WTC11 (cell line): ENCODE data around the gene PPARD. TPM values are rescaled to one million over a fixed set of nuclear protein-coding genes. Genes with fewer than 3 reads are reported as not detected.

Source experiments
- ATAC-seq: fragments of 200-7000 bp; cut with Tn5 transposase; 2 replicates; pipeline ENCODE4 v1.10.0; 2021; ENCODE audit warnings: mild to moderate bottlenecking, moderate library complexity
- CTCF ChIA-PET: fragments of 300-600 bp; sonication (Branson Sonifier 250); formaldehyde crosslinking; loops from one replicate; lab custom pipeline; 2021; ENCODE audit warnings: antibody characterized with exemption; lab: Charles Lee
- POLR2A ChIA-PET: fragments of 350-600 bp; sonication (Branson Sonifier 250); formaldehyde crosslinking; loops from one replicate; lab custom pipeline; 2021; ENCODE audit warnings: antibody characterized with exemption; lab: Charles Lee
- DNase-seq: peaks from one replicate; pipeline ENCODE4 v3.0.0; 2021; ENCODE audit warnings: low spot score
- H3K27ac Mint-ChIP-seq: 2 replicates; pipeline ENCODE4 v1.8.0; 2021; ENCODE audit warnings: mixed read lengths
- H3K27me3 Mint-ChIP-seq: 2 replicates; pipeline ENCODE4 v1.8.0; 2021; ENCODE audit warnings: low read depth, mild to moderate bottlenecking, moderate library complexity, mixed read lengths
- H3K36me3 Mint-ChIP-seq: 2 replicates; pipeline ENCODE4 v1.8.0; 2021; ENCODE audit warnings: mixed read lengths
- H3K4me1 Mint-ChIP-seq: 2 replicates; pipeline ENCODE4 v1.8.0; 2022; ENCODE audit warnings: mixed read lengths
- H3K4me3 Mint-ChIP-seq: 2 replicates; pipeline ENCODE4 v1.8.0; 2021; ENCODE audit warnings: mild to moderate bottlenecking, moderate library complexity, mixed read lengths
- H3K9me3 Mint-ChIP-seq: 2 replicates; pipeline ENCODE4 v1.8.0; 2021; ENCODE audit warnings: mixed read lengths
- ATF6 ChIP-seq: sonication (generic); formaldehyde crosslinking; IDR thresholded peaks from 2 replicates; pipeline ENCODE4 v1.8.1; 2023; ENCODE audit warnings: mild to moderate bottlenecking, missing genetic modification reagents
- GTF2I ChIP-seq: fragments of 250-450 bp; sonication (Bioruptor Pico); conservative IDR thresholded peaks from 2 replicates; pipeline ENCODE4 v1.4.0; 2021; ENCODE audit warnings: mild to moderate bottlenecking
- HMGXB4 ChIP-seq: sonication (generic); formaldehyde crosslinking; IDR thresholded peaks from 2 replicates; pipeline ENCODE4 v1.8.1; 2023; ENCODE audit warnings: mild to moderate bottlenecking, moderate library complexity, missing genetic modification reagents
- MLX ChIP-seq: sonication (generic); formaldehyde crosslinking; IDR thresholded peaks from 2 replicates; pipeline ENCODE4 v1.8.1; 2023; ENCODE audit warnings: mild to moderate bottlenecking, missing genetic modification reagents, moderate library complexity
- MYBL2 ChIP-seq: sonication (generic); formaldehyde crosslinking; IDR thresholded peaks from 2 replicates; pipeline ENCODE4 v1.8.1; 2023; ENCODE audit warnings: mild to moderate bottlenecking, moderate library complexity, missing genetic modification reagents
- ZBTB21 ChIP-seq: sonication (generic); formaldehyde crosslinking; IDR thresholded peaks from 2 replicates; pipeline ENCODE4 v1.8.1; 2023; ENCODE audit warnings: mild to moderate bottlenecking, missing genetic modification reagents, borderline replicate concordance
- ZMAT4 ChIP-seq: fragments of 250-450 bp; sonication (Bioruptor Pico); IDR thresholded peaks from 2 replicates; pipeline ENCODE4 v1.9.0; 2021; ENCODE audit warnings: mild to moderate bottlenecking
- total RNA-seq: library from RNA; stranded (reverse); gene quantifications from 3 replicates; pipeline ENCODE4 v1.2.3, GENCODE V29; 2021
- TF ChIP-seq, protein P1 (sequence below): sonication (generic); formaldehyde crosslinking; IDR thresholded peaks from 2 replicates; pipeline ENCODE4 v1.8.1; 2023; ENCODE audit warnings: mild to moderate bottlenecking, missing genetic modification reagents, borderline replicate concordance
- TF ChIP-seq, protein P2 (sequence below): fragments of 250-450 bp; sonication (Bioruptor Pico); IDR thresholded peaks from 2 replicates; pipeline ENCODE4 v1.9.0; 2021; ENCODE audit warnings: mild to moderate bottlenecking, borderline replicate concordance
- TF ChIP-seq, protein P3 (sequence below): fragments of 250-450 bp; sonication (Bioruptor Pico); IDR thresholded peaks from 2 replicates; pipeline ENCODE4 v1.9.0; 2021; ENCODE audit warnings: mild to moderate bottlenecking
- TF ChIP-seq, protein P4 (sequence below): sonication (generic); formaldehyde crosslinking; IDR thresholded peaks from 2 replicates; pipeline ENCODE4 v1.8.0; 2022; ENCODE audit warnings: mild to moderate bottlenecking, missing genetic modification reagents

Gene PPARD
- total RNA-seq, 1 experiment from 2014 or later = 14.7 TPM

DNA sequence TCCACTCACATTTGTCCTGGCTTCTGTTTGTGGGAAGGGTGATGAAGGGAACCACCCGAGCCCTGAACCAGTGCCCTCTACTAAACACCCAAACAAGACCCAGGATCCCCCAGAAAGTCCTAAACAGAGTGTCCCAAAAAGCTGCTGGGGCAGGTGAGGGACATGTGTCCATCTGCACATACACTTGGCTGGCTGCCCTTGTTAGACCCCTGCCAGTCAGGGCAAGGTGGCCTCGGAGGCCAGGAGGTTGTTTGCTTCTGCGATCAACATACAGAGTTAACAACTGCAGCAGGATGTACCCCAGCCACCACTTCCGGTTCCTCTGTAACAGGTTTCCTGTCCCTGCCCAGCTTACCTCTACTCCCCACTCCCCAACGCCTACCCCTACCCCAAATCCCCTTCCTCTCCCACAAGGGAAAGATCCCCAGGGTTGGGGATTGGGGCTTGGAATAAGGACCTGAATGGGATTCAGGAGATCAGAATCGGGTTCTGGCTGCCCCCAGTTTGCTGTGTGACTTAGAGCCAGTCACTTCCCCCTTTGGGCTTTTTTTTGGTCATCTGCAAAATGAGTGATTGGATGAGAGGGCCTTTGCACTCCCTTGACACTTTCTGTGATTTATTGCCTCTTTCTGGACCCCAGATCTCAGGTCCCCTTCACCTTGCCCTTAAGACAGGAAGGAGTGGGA, 30.8 kb upstream of the PPARD start (continued):
- TF ChIP-seq, protein P1, sequence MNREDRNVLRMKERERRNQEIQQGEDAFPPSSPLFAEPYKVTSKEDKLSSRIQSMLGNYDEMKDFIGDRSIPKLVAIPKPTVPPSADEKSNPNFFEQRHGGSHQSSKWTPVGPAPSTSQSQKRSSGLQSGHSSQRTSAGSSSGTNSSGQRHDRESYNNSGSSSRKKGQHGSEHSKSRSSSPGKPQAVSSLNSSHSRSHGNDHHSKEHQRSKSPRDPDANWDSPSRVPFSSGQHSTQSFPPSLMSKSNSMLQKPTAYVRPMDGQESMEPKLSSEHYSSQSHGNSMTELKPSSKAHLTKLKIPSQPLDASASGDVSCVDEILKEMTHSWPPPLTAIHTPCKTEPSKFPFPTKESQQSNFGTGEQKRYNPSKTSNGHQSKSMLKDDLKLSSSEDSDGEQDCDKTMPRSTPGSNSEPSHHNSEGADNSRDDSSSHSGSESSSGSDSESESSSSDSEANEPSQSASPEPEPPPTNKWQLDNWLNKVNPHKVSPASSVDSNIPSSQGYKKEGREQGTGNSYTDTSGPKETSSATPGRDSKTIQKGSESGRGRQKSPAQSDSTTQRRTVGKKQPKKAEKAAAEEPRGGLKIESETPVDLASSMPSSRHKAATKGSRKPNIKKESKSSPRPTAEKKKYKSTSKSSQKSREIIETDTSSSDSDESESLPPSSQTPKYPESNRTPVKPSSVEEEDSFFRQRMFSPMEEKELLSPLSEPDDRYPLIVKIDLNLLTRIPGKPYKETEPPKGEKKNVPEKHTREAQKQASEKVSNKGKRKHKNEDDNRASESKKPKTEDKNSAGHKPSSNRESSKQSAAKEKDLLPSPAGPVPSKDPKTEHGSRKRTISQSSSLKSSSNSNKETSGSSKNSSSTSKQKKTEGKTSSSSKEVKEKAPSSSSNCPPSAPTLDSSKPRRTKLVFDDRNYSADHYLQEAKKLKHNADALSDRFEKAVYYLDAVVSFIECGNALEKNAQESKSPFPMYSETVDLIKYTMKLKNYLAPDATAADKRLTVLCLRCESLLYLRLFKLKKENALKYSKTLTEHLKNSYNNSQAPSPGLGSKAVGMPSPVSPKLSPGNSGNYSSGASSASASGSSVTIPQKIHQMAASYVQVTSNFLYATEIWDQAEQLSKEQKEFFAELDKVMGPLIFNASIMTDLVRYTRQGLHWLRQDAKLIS = no peak
- TF ChIP-seq, protein P2, sequence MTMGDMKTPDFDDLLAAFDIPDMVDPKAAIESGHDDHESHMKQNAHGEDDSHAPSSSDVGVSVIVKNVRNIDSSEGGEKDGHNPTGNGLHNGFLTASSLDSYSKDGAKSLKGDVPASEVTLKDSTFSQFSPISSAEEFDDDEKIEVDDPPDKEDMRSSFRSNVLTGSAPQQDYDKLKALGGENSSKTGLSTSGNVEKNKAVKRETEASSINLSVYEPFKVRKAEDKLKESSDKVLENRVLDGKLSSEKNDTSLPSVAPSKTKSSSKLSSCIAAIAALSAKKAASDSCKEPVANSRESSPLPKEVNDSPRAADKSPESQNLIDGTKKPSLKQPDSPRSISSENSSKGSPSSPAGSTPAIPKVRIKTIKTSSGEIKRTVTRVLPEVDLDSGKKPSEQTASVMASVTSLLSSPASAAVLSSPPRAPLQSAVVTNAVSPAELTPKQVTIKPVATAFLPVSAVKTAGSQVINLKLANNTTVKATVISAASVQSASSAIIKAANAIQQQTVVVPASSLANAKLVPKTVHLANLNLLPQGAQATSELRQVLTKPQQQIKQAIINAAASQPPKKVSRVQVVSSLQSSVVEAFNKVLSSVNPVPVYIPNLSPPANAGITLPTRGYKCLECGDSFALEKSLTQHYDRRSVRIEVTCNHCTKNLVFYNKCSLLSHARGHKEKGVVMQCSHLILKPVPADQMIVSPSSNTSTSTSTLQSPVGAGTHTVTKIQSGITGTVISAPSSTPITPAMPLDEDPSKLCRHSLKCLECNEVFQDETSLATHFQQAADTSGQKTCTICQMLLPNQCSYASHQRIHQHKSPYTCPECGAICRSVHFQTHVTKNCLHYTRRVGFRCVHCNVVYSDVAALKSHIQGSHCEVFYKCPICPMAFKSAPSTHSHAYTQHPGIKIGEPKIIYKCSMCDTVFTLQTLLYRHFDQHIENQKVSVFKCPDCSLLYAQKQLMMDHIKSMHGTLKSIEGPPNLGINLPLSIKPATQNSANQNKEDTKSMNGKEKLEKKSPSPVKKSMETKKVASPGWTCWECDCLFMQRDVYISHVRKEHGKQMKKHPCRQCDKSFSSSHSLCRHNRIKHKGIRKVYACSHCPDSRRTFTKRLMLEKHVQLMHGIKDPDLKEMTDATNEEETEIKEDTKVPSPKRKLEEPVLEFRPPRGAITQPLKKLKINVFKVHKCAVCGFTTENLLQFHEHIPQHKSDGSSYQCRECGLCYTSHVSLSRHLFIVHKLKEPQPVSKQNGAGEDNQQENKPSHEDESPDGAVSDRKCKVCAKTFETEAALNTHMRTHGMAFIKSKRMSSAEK = no peak

DNA sequence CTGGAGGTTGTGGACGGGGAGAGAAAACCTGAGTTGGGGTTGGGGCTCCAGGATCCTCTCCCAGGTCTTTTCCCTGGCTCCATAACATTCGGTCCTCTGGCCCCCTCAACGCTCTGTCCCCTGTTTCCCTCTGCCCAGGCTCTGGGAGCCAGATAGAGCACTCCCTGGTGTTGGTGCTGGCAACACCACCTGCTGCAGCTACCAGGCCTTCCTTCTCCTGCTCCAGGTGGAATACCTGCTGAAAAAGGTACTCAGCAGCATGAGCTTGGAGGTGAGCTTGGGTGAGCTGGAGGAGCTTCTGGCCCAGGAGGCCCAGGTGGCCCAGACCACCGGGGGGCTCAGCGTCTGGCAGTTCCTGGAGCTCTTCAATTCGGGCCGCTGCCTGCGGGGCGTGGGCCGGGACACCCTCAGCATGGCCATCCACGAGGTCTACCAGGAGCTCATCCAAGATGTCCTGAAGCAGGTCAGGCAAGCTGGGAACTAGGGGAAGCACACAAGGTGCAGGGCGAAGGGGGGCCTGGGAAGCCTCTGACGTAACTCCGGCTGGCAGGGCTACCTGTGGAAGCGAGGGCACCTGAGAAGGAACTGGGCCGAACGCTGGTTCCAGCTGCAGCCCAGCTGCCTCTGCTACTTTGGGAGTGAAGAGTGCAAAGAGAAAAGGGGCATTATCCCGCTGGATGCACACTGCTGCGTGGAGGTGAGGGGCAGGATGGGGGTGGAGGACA, 30.1 kb upstream of the PPARD start:
- CTCF ChIA-PET = interaction anchor here (0.6 to 2.0 kb wide), 5 partner anchors 10 to 138 kb away, joined by 3 to 9 read pairs (median 6); partner anchors contain the start of genes DEF6 and PPARD

More for the DNA sequence above, 30.1 kb upstream of the PPARD start:
- POLR2A ChIA-PET = no interaction called here
- no peaks in the 10 kb centered on the region for H3K9me3 Mint-ChIP-seq
- no peak overlapping the region for H3K4me3 Mint-ChIP-seq
- H3K36me3 Mint-ChIP-seq = no peaks in the 10 kb centered on the region
- H3K27ac Mint-ChIP-seq = no peak overlapping the region
- H3K27me3 Mint-ChIP-seq = peaks cover 15% of the 10 kb centered on the region
- no peak for DNase-seq
- TF ChIP-seq, protein P3, sequence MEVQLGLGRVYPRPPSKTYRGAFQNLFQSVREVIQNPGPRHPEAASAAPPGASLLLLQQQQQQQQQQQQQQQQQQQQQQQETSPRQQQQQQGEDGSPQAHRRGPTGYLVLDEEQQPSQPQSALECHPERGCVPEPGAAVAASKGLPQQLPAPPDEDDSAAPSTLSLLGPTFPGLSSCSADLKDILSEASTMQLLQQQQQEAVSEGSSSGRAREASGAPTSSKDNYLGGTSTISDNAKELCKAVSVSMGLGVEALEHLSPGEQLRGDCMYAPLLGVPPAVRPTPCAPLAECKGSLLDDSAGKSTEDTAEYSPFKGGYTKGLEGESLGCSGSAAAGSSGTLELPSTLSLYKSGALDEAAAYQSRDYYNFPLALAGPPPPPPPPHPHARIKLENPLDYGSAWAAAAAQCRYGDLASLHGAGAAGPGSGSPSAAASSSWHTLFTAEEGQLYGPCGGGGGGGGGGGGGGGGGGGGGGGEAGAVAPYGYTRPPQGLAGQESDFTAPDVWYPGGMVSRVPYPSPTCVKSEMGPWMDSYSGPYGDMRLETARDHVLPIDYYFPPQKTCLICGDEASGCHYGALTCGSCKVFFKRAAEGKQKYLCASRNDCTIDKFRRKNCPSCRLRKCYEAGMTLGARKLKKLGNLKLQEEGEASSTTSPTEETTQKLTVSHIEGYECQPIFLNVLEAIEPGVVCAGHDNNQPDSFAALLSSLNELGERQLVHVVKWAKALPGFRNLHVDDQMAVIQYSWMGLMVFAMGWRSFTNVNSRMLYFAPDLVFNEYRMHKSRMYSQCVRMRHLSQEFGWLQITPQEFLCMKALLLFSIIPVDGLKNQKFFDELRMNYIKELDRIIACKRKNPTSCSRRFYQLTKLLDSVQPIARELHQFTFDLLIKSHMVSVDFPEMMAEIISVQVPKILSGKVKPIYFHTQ (CRISPR knock-in tag) = no peak
- TF ChIP-seq MLX (CRISPR knock-in tag) (no peak), GTF2I (CRISPR knock-in tag) (no peak), ZMAT4 (CRISPR knock-in tag) (no peak), ATF6 (CRISPR knock-in tag) (no peak), ZBTB21 (CRISPR knock-in tag) (no peak), HMGXB4 (no peak), MYBL2 (CRISPR knock-in tag) (no peak)
- TF ChIP-seq, protein P4, sequence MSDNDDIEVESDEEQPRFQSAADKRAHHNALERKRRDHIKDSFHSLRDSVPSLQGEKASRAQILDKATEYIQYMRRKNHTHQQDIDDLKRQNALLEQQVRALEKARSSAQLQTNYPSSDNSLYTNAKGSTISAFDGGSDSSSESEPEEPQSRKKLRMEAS (CRISPR knock-in tag) = no peak
- peaks cover 2% of the 10 kb centered on the region for H3K4me1 Mint-ChIP-seq
- ATAC-seq = no peak; the same call in 1 of the 2 replicates
